Ascending aorta (tissue), 2 donors: ENCODE measurements around the gene PARP8. TPM values are rescaled to one million over a fixed set of nuclear protein-coding genes. Genes with fewer than 3 reads are reported as not detected.

Source experiments
- DNase-seq, 2 donors: peaks; one replicate each; pipeline ENCODE4 v3.0.0-alpha.2; 2019; ENCODE audit warnings: low spot score in 2 of 2
- H3K27ac ChIP-seq, 2 donors: fragments of 200-600 bp; sonication (generic); one replicate each; pipeline ENCODE4 v1.5.1; 2016 to 2017; ENCODE audit warnings: mild to moderate bottlenecking in 1 of 2
- H3K27me3 ChIP-seq: fragments of 200-600 bp; sonication (generic); one replicate; pipeline ENCODE4 v1.5.1; 2017
- H3K36me3 ChIP-seq, 2 donors: fragments of 200-600 bp; sonication (generic); one replicate each; pipeline ENCODE4 v1.5.1; 2016
- H3K4me1 ChIP-seq, 2 donors: fragments of 200-600 bp; sonication (generic); one replicate each; pipeline ENCODE4 v1.5.1; 2016 to 2017; ENCODE audit warnings: mild to moderate bottlenecking in 1 of 2
- H3K4me3 ChIP-seq, 2 donors: fragments of 200-600 bp; sonication (generic); one replicate each; pipeline ENCODE4 v1.5.1; 2016 to 2017; ENCODE audit warnings: mild to moderate bottlenecking in 1 of 2
- H3K9me3 ChIP-seq, 2 donors: fragments of 200-600 bp; sonication (generic); one replicate each; pipeline ENCODE4 v1.5.1; 2016
- intact Hi-C: fragments of 100-400 bp; cut with DNase I; formaldehyde crosslinking; loops from one replicate; pipeline ENCODE4 v1.15.1; 2023
- total RNA-seq: library from RNA; depleted of rRNA; stranded (reverse); fragments of >200 nt; gene quantifications from one replicate; pipeline ENCODE4 v1.1.0, GENCODE V29; 2016
- TF ChIP-seq, protein P1 (sequence below), 3 experiments: fragments of 200-600 bp in 2 of 3; fragments of 450-650 bp in 1 of 3; sonication (generic) in 2 of 3; IDR thresholded peaks; one replicate each; pipeline ENCODE4 v1.5.1; 2016 to 2019; ENCODE audit warnings: antibody characterized with exemption in 3 of 3, mild to moderate bottlenecking in 1 of 3, moderate library complexity in 1 of 3

The PARP8 gene
- total RNA-seq, 1 donor from 2014 or later, result 5.6 TPM

- intact Hi-C loops, result no loop called here
- TF ChIP-seq, protein P1, sequence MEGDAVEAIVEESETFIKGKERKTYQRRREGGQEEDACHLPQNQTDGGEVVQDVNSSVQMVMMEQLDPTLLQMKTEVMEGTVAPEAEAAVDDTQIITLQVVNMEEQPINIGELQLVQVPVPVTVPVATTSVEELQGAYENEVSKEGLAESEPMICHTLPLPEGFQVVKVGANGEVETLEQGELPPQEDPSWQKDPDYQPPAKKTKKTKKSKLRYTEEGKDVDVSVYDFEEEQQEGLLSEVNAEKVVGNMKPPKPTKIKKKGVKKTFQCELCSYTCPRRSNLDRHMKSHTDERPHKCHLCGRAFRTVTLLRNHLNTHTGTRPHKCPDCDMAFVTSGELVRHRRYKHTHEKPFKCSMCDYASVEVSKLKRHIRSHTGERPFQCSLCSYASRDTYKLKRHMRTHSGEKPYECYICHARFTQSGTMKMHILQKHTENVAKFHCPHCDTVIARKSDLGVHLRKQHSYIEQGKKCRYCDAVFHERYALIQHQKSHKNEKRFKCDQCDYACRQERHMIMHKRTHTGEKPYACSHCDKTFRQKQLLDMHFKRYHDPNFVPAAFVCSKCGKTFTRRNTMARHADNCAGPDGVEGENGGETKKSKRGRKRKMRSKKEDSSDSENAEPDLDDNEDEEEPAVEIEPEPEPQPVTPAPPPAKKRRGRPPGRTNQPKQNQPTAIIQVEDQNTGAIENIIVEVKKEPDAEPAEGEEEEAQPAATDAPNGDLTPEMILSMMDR (IDR thresholded peaks at IDR 0.05), result no peak
- no peaks in the 10 kb centered on the region for H3K27me3 ChIP-seq
- H3K36me3 ChIP-seq, result no peaks in the 10 kb centered on the region
- no peaks in the 10 kb centered on the region for H3K9me3 ChIP-seq
- H3K4me1 ChIP-seq, result no peaks in the 10 kb centered on the region
- no peak overlapping the region for H3K27ac ChIP-seq
- no peak for DNase-seq
- no peak overlapping the region for H3K4me3 ChIP-seq
These were observed 208.5 kb downstream of the PARP8 start for GRCh38 chr5:50875002-50875344.

- no peaks in the 10 kb centered on the region for H3K4me1 ChIP-seq
- no peak overlapping the region for H3K4me3 ChIP-seq
- TF ChIP-seq, protein P1 (IDR thresholded peaks at IDR 0.05), result no peak
- no peaks in the 10 kb centered on the region for H3K9me3 ChIP-seq
- intact Hi-C loops, result no loop called here
- no peak overlapping the region for H3K27ac ChIP-seq
- H3K36me3 ChIP-seq, result no peaks in the 10 kb centered on the region
- H3K27me3 ChIP-seq, result no peaks in the 10 kb centered on the region
- no peak for DNase-seq
These were observed 212.0 kb downstream of the PARP8 start for GRCh38 chr5:50878470-50878869.

DNA sequence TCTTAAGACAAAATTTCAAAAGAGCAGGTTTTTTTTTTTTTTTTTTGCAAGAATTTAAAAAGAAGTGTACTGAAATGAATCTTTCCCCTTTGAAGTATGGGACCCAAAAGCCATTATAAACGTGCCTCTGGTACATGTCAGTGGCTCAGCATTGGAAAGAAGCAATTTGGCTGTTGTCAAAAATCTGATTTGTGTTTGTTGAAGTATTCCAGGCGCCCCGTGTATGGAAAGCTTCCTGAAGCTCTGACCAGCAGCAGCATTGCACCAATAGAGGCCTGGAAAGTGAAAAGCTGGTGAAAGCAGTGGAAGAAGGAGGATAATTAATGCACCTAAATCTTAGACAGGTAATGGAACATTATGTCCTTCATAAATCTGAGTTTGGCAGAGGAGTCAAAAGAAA, 215.0 kb downstream of the PARP8 start:
- H3K4me3 ChIP-seq, result no peak overlapping the region
- no peaks in the 10 kb centered on the region for H3K36me3 ChIP-seq
- intact Hi-C loops, result no loop called here
- H3K9me3 ChIP-seq, result no peaks in the 10 kb centered on the region
- TF ChIP-seq, protein P1 (IDR thresholded peaks at IDR 0.05), result no peak
- H3K27ac ChIP-seq, result no peak overlapping the region
- no peak for DNase-seq
- no peaks in the 10 kb centered on the region for H3K4me1 ChIP-seq
- H3K27me3 ChIP-seq, result no peaks in the 10 kb centered on the region

- DNase-seq, result no peak
- H3K9me3 ChIP-seq, result no peaks in the 10 kb centered on the region
- H3K4me1 ChIP-seq, result no peaks in the 10 kb centered on the region
- intact Hi-C loops, result no loop called here
- no peak overlapping the region for H3K4me3 ChIP-seq
- H3K27me3 ChIP-seq, result no peaks in the 10 kb centered on the region
- TF ChIP-seq, protein P1 (IDR thresholded peaks at IDR 0.05), result no peak
- no peak overlapping the region for H3K27ac ChIP-seq
- H3K36me3 ChIP-seq, result no peaks in the 10 kb centered on the region
These were observed 220.4 kb downstream of the PARP8 start for GRCh38 chr5:50886657-50887345.

DNA sequence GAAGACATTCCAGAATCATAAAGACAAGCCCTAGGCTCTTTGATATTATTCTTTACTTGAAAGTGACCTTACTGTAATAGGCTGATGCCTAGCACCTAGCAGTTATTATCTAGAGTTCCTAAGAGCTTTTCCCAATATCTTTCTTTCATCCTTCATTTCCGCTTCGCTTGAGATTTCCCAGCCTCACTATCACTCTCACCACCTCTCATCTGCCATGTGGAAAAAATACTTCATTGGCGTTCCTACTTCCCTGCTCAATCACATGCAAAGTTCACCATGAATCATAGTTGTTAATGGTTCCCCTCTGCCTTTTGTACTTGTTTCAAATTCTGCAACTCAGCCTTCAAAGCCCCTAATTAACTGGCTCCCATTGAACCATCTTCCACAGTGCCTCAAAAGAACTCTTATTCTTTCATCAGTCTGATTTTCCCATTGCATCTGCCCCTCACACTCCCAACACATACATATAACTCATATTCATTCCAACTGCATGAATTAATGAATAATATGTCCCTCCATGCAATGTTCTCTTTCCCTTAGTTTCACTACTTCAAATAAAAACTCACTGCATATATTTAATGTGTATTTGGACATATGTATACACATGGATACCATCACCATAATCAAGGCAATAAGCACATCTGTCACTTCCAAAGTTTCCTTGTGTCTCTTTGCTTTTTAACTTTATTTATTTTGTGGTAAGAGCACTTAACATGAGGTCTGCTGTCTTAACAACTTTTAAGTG, 221.6 kb downstream of the PARP8 start:
- no peak overlapping the region for H3K4me3 ChIP-seq
- TF ChIP-seq, protein P1 (IDR thresholded peaks at IDR 0.05), result no peak
- no peak for DNase-seq
- no peaks in the 10 kb centered on the region for H3K36me3 ChIP-seq
- no peaks in the 10 kb centered on the region for H3K9me3 ChIP-seq
- H3K4me1 ChIP-seq, result no peaks in the 10 kb centered on the region
- H3K27ac ChIP-seq, result no peak overlapping the region
- intact Hi-C loops, result no loop called here
- no peaks in the 10 kb centered on the region for H3K27me3 ChIP-seq
